Keratinocyte (primary cell): Measurements from ENCODE around the gene LYPD6.

Experiments
- CTCF ChIP-seq, 3 experiments: IDR thresholded peaks in 1 of 3; conservative IDR thresholded peaks in 1 of 3; optimal IDR thresholded peaks in 1 of 3; 2 replicates in 2 of 3; 3 replicates in 1 of 3; pipeline versions ENCODE3 to v1.5.1; 2011; ENCODE audit warnings: low read length in 3 of 3, mild to moderate bottlenecking in 3 of 3, moderate library complexity in 2 of 3, control low read depth in 1 of 3, inconsistent platforms in 1 of 3; ENCODE audit not compliant: insufficient read depth in 2 of 3; ENCODE audit errors: extremely low read depth in 1 of 3
- EZH2 ChIP-seq: IDR thresholded peaks from one replicate; pipeline ENCODE4 v1.6.1; 2012; ENCODE audit warnings: inconsistent platforms, mild to moderate bottlenecking, low read length, moderate library complexity

GRCh38 chr2:149375801-149376361 lies 45.5 kb downstream of the LYPD6 start:
- TF ChIP-seq CTCF (optimal IDR thresholded peaks at IDR 0.05 in 1 of 3, IDR thresholded peaks at IDR 0.05 in 1 of 3, conservative IDR thresholded peaks at IDR 0.05 in 1 of 3; ENCODE audit: extremely low read depth in 1 of 3, insufficient read depth in 2 of 3, low read length in 3 of 3), result no peak
- TF ChIP-seq EZH2, result no peak
